Measurements from ENCODE around the gene DOCK6. TPM values are rescaled to one million over a fixed set of nuclear protein-coding genes. Genes with fewer than 3 reads are reported as not detected.
A peak's percentile ranks its signal among the peaks of the same experiment; 100 is the strongest.

DOCK6 gene
- total RNA-seq, 1 donor from 2014 or later: 65.8 TPM

DNA sequence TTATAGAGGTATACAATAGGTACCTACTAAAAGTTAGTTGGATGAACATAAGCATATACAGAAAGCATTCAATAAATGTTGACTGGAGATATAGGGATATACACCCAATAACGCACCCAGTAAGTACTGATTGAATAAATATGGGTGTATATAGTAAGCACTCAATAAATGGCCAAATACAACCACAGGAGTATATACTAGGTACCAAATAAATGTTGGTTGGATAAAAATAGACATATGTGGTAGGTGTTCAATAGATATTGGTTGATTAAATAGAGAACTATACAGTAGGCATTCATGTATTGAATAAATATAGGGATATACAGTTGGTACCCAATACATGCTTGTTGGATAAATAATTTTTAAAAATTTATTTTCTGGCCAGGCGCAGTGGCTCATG lies 13.5 kb downstream of the DOCK6 start:
- no peak for DNase-seq (ENCODE audit: extremely low spot score in 2 of 2)
- Histone ChIP-seq H3K4me1 (peaks cover 12% of the 10 kb centered on the region), H3K9me3 (no peaks in the 10 kb centered on the region), H3K36me3 (peaks cover 0 to 47% of the 10 kb centered on the region in 2 donors), H3K27me3 (no peaks in the 10 kb centered on the region), H3K4me3 (no peak overlapping the region), H3K27ac (no peak overlapping the region)
- TF ChIP-seq POLR2AphosphoS5 (IDR thresholded peaks at IDR 0.05; ENCODE audit: insufficient read depth in 1 of 2, low read depth in 1 of 2): no peak
- no peak for TF ChIP-seq CTCF (IDR thresholded peaks at IDR 0.05)
- TF ChIP-seq POLR2A (IDR thresholded peaks at IDR 0.05): no peak
- intact Hi-C loops (cut with DNase I): no loop called here

GRCh38 chr19:11247934-11248333 lies 14.4 kb downstream of the DOCK6 start:
- no peak for TF ChIP-seq POLR2A (IDR thresholded peaks at IDR 0.05)
- Histone ChIP-seq H3K4me3 (no peak overlapping the region), H3K9me3 (no peaks in the 10 kb centered on the region), H3K36me3 (peaks cover 0 to 47% of the 10 kb centered on the region in 2 donors), H3K4me1 (peaks cover 16% of the 10 kb centered on the region), H3K27ac (peak overlapping the region; percentile 55), H3K27me3 (no peaks in the 10 kb centered on the region)
- DNase-seq (ENCODE audit: extremely low spot score in 2 of 2): no peak
- intact Hi-C loops (cut with DNase I): no loop called here

- no peak for DNase-seq (ENCODE audit: extremely low spot score in 2 of 2)
Measured at GRCh38 chr19:11247391-11247790, 14.9 kb downstream of the DOCK6 start.

GRCh38 chr19:11246941-11247340 lies 15.4 kb downstream of the DOCK6 start:
- Histone ChIP-seq H3K4me3 (no peak overlapping the region), H3K27ac (peak overlapping the region; percentile 55), H3K27me3 (no peaks in the 10 kb centered on the region), H3K4me1 (peaks cover 16% of the 10 kb centered on the region), H3K36me3 (peaks cover 0 to 39% of the 10 kb centered on the region in 2 donors), H3K9me3 (no peaks in the 10 kb centered on the region)
- intact Hi-C loops (cut with DNase I): no loop called here
- TF ChIP-seq CTCF (IDR thresholded peaks at IDR 0.05) (no peak), POLR2A (IDR thresholded peaks at IDR 0.05) (no peak), POLR2AphosphoS5 (IDR thresholded peaks at IDR 0.05; ENCODE audit: insufficient read depth in 1 of 2, low read depth in 1 of 2) (no peak)
- DNase-seq (ENCODE audit: extremely low spot score in 2 of 2): no peak

More at GRCh38 chr19:11247391-11247790, 14.9 kb downstream of the DOCK6 start:
- peaks cover 0 to 44% of the 10 kb centered on the region in 2 donors for H3K36me3 ChIP-seq
- no peaks in the 10 kb centered on the region for H3K27me3 ChIP-seq
- H3K4me3 ChIP-seq: no peak overlapping the region
- H3K9me3 ChIP-seq: no peaks in the 10 kb centered on the region
- intact Hi-C loops (cut with DNase I): no loop called here
- H3K27ac ChIP-seq: peak overlapping the region; percentile 55
- H3K4me1 ChIP-seq: peaks cover 16% of the 10 kb centered on the region
- TF ChIP-seq POLR2AphosphoS5 (IDR thresholded peaks at IDR 0.05; ENCODE audit: insufficient read depth in 1 of 2, low read depth in 1 of 2) (peak in 1 of 2 donors; percentile 38), CTCF (IDR thresholded peaks at IDR 0.05) (no peak), POLR2A (IDR thresholded peaks at IDR 0.05) (no peak)

GRCh38 chr19:11244846-11245589 lies 17.3 kb downstream of the DOCK6 start:
- H3K27me3 ChIP-seq: no peaks in the 10 kb centered on the region
- no peak for DNase-seq (ENCODE audit: extremely low spot score in 2 of 2)
- TF ChIP-seq POLR2AphosphoS5 (IDR thresholded peaks at IDR 0.05; ENCODE audit: insufficient read depth in 1 of 2, low read depth in 1 of 2) (no peak), CTCF (IDR thresholded peaks at IDR 0.05) (no peak), POLR2A (IDR thresholded peaks at IDR 0.05) (no peak)
- no peak overlapping the region for H3K27ac ChIP-seq
- no peaks in the 10 kb centered on the region for H3K9me3 ChIP-seq
- intact Hi-C loops (cut with DNase I): no loop called here
- H3K4me1 ChIP-seq: peaks cover 16% of the 10 kb centered on the region
- H3K4me3 ChIP-seq: no peak overlapping the region
- H3K36me3 ChIP-seq: peaks cover 0 to 27% of the 10 kb centered on the region in 2 donors
